Measurements from ENCODE around the gene GALNTL6. TPM values are rescaled to one million over a fixed set of nuclear protein-coding genes. Genes with fewer than 3 reads are reported as not detected.

The GALNTL6 gene
- total RNA-seq, 1 donor from 2014 or later = 0.29 TPM

DNA sequence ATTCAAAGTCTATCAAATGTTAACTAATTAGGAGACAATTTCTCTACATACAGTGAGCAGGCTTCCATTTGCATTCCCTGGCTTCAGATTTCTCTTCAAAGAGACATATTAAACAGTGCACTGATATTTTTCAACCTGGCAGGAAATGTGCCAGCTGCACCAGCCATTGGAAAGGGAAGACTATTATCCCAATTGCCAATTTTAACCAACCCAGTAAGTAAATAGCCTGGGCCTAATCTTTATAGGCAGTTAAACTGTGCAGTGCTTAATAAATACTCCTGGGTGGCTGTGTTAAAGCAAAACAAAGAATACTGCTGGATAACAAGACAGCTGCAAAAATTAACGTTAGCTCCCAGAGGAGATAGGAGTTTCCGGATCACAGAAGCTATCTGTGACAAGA is 1243.5 kb downstream of the GALNTL6 start:
- DNase-seq (ENCODE audit: low spot score) = no peak

DNA sequence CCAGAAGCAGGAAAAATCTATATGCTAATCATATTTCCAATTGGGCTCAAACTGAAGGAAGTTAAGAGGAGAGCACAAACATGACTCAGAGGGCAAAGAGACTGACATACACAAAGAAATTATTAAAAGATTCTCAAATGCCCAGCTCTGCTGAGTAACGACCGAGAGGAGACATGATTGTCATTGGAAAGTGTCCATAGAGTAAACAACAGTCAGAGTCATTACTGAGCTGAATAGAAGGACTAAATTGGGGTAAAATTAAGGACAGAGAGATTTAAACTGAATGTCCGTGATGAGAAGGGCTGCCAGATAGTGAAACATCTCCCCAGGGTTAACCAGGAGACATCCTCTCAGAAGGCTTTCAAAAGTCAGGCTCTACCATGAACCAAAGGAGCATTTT is 1244.2 kb downstream of the GALNTL6 start:
- DNase-seq (ENCODE audit: low spot score) = no peak

DNA sequence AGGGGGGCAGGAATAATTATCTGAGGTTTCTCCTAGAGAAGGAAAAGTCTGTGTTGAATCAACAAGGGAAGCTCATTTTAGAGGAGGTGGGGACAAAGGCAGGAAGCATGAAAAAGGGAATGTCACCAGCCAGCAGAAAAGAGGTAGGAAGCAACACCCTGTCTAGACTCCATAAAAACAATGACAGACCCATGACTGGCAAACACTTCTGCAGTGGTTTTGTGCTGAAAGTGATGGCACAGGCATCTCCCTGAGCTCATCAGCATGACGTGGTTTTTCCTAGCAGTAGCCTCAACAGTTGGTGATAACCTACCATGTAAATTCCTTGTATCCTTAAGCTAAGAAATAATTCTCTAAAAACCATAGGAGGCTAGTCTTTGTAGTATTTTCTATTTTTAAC is 1244.7 kb downstream of the GALNTL6 start:
- DNase-seq (ENCODE audit: low spot score) = no peak

DNA sequence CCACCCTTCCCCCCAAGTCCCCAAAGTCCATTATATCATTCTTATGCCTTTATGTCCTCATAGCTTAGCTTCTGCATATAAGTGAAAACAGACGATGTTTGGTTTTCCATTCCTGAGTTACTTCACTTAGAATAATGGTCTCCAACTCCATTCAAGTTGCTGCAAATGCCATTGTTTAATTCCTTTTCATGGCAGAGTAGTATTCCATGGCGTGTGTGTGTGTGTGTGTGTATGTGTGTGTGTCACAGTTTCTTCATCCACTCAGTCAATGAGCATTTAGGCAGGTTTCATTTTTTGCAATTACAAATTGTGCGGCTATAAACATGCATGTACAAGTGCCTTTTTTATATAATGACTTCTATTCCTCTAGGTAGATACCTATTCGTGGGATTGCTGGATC is 1248.0 kb downstream of the GALNTL6 start:
- DNase-seq (ENCODE audit: low spot score) = no peak

DNA sequence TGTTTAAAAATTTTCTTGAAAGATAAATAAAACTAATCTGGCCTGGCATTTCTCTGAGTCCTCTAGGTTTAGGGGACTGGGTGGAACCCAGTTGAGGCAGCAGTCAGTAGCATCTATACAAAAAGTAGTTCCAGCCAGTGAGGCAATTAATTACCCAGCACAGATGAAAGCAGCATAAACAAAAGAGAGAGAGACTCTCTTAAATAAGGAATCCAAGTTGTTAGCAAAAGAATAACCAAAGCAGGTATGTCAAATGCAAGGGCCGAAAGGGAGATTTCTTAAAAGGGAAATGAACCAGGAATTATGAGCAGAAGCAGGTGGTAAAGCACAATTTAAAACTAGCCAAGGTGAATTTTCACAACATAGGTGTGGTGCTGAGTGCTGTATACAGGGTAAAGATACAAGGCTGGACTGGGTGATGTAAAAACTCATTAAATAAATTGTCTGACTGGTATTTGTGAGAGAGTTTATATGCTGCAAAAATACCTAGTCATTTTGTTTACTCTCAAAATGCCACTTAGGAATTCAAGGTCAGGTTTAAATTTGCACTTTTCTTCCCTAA is 1260.8 kb downstream of the GALNTL6 start:
- no peak for DNase-seq (ENCODE audit: low spot score)

DNA sequence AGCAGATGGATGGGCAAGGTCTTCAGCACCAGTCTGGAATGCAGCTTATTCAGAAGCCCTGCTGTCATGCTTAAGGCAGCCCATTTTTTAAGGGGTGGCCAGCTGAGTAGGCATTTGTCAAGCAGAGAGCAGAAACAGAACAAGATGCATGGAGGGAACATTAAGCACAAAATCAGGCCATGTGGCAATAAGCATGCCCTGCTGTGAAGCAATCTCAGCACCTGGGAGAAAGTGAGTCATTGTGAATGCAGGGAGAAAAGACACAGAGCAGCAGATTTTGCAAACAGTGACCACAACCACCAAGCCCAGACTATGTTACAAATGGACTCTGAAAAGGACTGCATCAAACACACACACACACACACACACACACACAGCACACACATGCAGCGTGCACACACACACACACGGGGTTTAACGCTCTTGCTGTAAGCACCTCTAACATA is 1261.3 kb downstream of the GALNTL6 start:
- DNase-seq (ENCODE audit: low spot score) = peak; percentile 52

DNA sequence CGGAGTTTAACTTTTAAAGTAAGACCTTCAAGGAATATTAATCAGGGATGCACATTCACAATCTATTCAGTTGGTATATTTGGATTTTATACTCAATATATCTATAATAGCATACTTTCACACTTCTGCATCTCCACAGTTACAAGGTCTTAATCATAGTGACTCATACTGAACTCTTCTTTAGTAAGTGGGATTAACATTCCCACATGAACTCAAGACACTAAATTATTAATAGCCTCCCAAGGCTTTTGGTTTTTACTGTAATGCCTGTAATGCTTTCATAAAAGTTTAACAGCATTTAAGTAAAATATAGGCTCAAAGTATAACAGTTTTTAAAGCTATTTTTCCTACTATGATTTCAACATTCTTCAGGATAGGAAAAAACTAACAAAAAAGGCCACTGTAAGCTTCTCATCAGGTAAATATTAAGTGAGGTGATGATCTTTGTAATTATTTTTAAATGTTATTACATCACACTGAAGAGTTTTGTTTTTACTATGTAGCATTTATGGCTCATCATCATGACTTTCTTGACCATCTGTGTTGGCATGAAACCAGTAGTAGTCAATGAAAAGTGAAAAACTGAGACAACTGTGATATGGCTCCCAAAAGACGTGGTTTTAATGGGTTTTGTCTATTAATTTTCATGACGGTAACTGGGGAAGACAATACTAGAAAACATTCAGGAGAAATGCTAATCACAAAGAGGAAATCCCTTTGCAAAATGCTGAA is 1263.9 kb downstream of the GALNTL6 start:
- DNase-seq (ENCODE audit: low spot score) = no peak

DNA sequence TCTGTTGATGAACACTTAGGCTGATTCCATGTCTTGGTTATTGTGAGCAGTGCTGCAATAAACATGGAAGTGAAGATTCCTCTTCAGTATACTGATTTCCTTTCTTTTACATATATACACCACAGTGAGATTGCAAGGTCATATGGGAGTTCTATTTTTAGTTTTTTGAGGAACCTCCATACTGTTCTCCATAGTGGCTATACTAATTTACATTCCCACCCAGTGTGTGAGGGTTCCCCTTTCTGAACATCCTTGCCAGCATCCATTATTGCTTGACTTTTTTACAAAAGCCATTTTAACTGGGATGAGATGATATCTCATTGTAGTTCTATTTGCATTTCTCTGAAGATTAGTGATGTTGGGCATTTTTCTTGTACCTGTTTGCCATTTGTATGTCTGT is 1274.9 kb downstream of the GALNTL6 start:
- no peak for DNase-seq (ENCODE audit: low spot score)
